IMR-90 (cell line): ENCODE data around the gene NDUFV3.

ENCODE experiments used
- CTCF ChIP-seq: conservative IDR thresholded peaks from 2 replicates; pipeline ENCODE4 v1.5.1; 2012; ENCODE audit warnings: mild to moderate bottlenecking, low read depth, low read length, improper control_type of control experiment
- MAFK ChIP-seq: IDR thresholded peaks from 2 replicates; pipeline ENCODE4 v1.6.1; 2012; ENCODE audit warnings: low read depth, low read length, improper control_type of control experiment
- MXI1 ChIP-seq: IDR thresholded peaks from 2 replicates; pipeline ENCODE4 v1.6.1; 2012; ENCODE audit warnings: low read depth, mild to moderate bottlenecking, low read length, moderate library complexity, borderline replicate concordance
- POLR2A ChIP-seq: IDR thresholded peaks from 2 replicates; pipeline ENCODE4 v1.6.1; 2012; ENCODE audit warnings: mild to moderate bottlenecking, low read depth, low read length
- RCOR1 ChIP-seq: IDR thresholded peaks from 2 replicates; pipeline ENCODE4 v1.6.1; 2012; ENCODE audit warnings: mild to moderate bottlenecking, low read length, improper control_type of control experiment; ENCODE audit not compliant: insufficient replicate concordance
- SMC3 ChIP-seq: fragments of 150-350 bp; IDR thresholded peaks from 2 replicates; pipeline ENCODE4 v1.6.1; 2016; ENCODE audit warnings: low read depth, mild to moderate bottlenecking, antibody characterized with exemption, low read length, moderate library complexity

- TF ChIP-seq SMC3 (no peak), CTCF (no peak), RCOR1 (no peak), POLR2A (no peak), MXI1 (no peak), MAFK (no peak)
Measured at GRCh38 chr21:42865776-42866160, 27.3 kb upstream of the NDUFV3 start.
